CD4-positive, alpha-beta T cell treated with Interleukin-10 for 1 hour (primary cell): Measurements from ENCODE around the gene CDK13.
A peak's percentile ranks its signal among the peaks of the same experiment; 100 is the strongest.
"Not testable (repeated sequence)": the region's sequence is repeated elsewhere in the genome, so short reads cannot be mapped to it uniquely, and the experiment has no call there.

Experiments
- DNase-seq: peaks from one replicate; pipeline ENCODE4 v3.0.0-alpha.2; 2020

The CDK13 gene

GRCh38 chr7:39949971-39950472 is at the start of gene CDK13:
CDK13 (plus strand) TSS chr7:39950256; CDS start chr7:39950642, 386 bp downstream.
- DNase-seq, result peak; percentile 93

- no peak for DNase-seq
Measured at GRCh38 chr7:39904077-39904486, 46.0 kb upstream of the CDK13 start.

GRCh38 chr7:39908141-39908540 is 41.9 kb upstream of the CDK13 start:
- DNase-seq, result no peak

GRCh38 chr7:39908973-39909372 is 41.1 kb upstream of the CDK13 start:
- no peak for DNase-seq

GRCh38 chr7:39909526-39909925 is 40.5 kb upstream of the CDK13 start:
- DNase-seq, result no peak

- DNase-seq, result no peak
Measured at GRCh38 chr7:39910108-39910869, 39.8 kb upstream of the CDK13 start.

- DNase-seq, result no peak
Measured at GRCh38 chr7:39911167-39911566, 38.9 kb upstream of the CDK13 start.

GRCh38 chr7:39915847-39916246 is 34.2 kb upstream of the CDK13 start:
- DNase-seq, result not testable (repeated sequence)

GRCh38 chr7:39919646-39920045 is 30.4 kb upstream of the CDK13 start:
- no peak for DNase-seq

GRCh38 chr7:39921506-39922175 is 28.4 kb upstream of the CDK13 start:
- no peak for DNase-seq

- DNase-seq, result no peak
Measured at GRCh38 chr7:39922580-39922979, 27.5 kb upstream of the CDK13 start.

- no peak for DNase-seq
Measured at GRCh38 chr7:39923091-39923490, 27.0 kb upstream of the CDK13 start.

- DNase-seq, result no peak
Measured at GRCh38 chr7:39924122-39924521, 25.9 kb upstream of the CDK13 start.

GRCh38 chr7:39926111-39926510 is 23.9 kb upstream of the CDK13 start:
- no peak for DNase-seq

GRCh38 chr7:39927018-39927417 is 23.0 kb upstream of the CDK13 start:
- no peak for DNase-seq

GRCh38 chr7:39934132-39934531 is 15.9 kb upstream of the CDK13 start:
- DNase-seq, result no peak

- DNase-seq, result no peak
Measured at GRCh38 chr7:39936761-39937160, 13.3 kb upstream of the CDK13 start.

- DNase-seq, result no peak
Measured at GRCh38 chr7:39937366-39938153, 12.5 kb upstream of the CDK13 start.

GRCh38 chr7:39942883-39943282 is 7.2 kb upstream of the CDK13 start:
- DNase-seq, result no peak

GRCh38 chr7:39946693-39947092 is 3.4 kb upstream of the CDK13 start:
- DNase-seq, result no peak

- peak; percentile 14 for DNase-seq
Measured at GRCh38 chr7:39948375-39948955, 1.6 kb upstream of the CDK13 start.

GRCh38 chr7:39948956-39949928 is 814 bp upstream of the CDK13 start:
- peak; percentile 98 for DNase-seq
